Smooth muscle cell (in vitro differentiated cells): ENCODE measurements around the gene CXCL12. TPM values are rescaled to one million over a fixed set of nuclear protein-coding genes. Genes with fewer than 3 reads are reported as not detected.

Experiments
- DNase-seq: peaks from one replicate; lab custom pipeline; 2025; ENCODE audit not compliant: unreplicated experiment; lab: John Stamatoyannopoulos, UW
- H2AFZ ChIP-seq: fragments of 200-600 bp; sonication (generic); 2 replicates; pipeline ENCODE4 v1.6.0; 2016; ENCODE audit warnings: antibody characterized with exemption, low read depth, mild to moderate bottlenecking
- H3F3A ChIP-seq: fragments of 200-600 bp; sonication (generic); 2 replicates; pipeline ENCODE4 v1.6.0; 2017; ENCODE audit warnings: antibody characterized with exemption, low read depth
- H3K27ac ChIP-seq: fragments of 200-600 bp; sonication (generic); 2 replicates; pipeline ENCODE4 v1.5.1; 2016; ENCODE audit warnings: low read depth, mild to moderate bottlenecking
- H3K27me3 ChIP-seq: fragments of 200-600 bp; sonication (generic); 2 replicates; pipeline ENCODE4 v1.6.1; 2016; ENCODE audit warnings: low read depth, mild to moderate bottlenecking
- H3K36me3 ChIP-seq: fragments of 200-600 bp; sonication (generic); 2 replicates; pipeline ENCODE4 v1.5.1; 2016; ENCODE audit warnings: low read depth
- H3K4me1 ChIP-seq: fragments of 200-600 bp; sonication (generic); 2 replicates; pipeline ENCODE4 v1.5.1; 2016; ENCODE audit warnings: low read depth
- H3K4me2 ChIP-seq: fragments of 200-600 bp; sonication (generic); 2 replicates; pipeline ENCODE4 v1.6.0; 2016; ENCODE audit warnings: mild to moderate bottlenecking
- H3K4me3 ChIP-seq: fragments of 200-600 bp; sonication (generic); 2 replicates; pipeline ENCODE4 v1.5.1; 2016; ENCODE audit warnings: mild to moderate bottlenecking
- H3K79me2 ChIP-seq: fragments of 200-600 bp; sonication (generic); 2 replicates; pipeline ENCODE4 v1.6.0; 2016; ENCODE audit warnings: low read depth, mild to moderate bottlenecking
- H3K9ac ChIP-seq: fragments of 200-600 bp; sonication (generic); 2 replicates; pipeline ENCODE4 v1.6.0; 2016; ENCODE audit warnings: low read depth
- H3K9me3 ChIP-seq: fragments of 200-600 bp; sonication (generic); replicated peaks from 2 replicates; pipeline ENCODE4 v1.5.1; 2016; ENCODE audit warnings: low read depth
- H4K20me1 ChIP-seq: fragments of 200-600 bp; sonication (generic); 2 replicates; pipeline ENCODE4 v1.6.0; 2016; ENCODE audit warnings: low read depth
- WGBS: methylation state at CpG from one replicate; pipeline ENCODE4 v1.1.7; 2016; ENCODE audit warnings: low lambda C conversion rate; 5-methylcytosine and 5-hydroxymethylcytosine counted together
- polyA plus RNA-seq: library from polyadenylated mRNA; unstranded; fragments of >200 nt; fragmentation: Nextera tagmentation; extraction: Ambion mirVana; gene quantifications from 2 replicates; pipeline ENCODE4 v1.2.1, GENCODE V29; 2016
- total RNA-seq: library from RNA; depleted of rRNA; stranded (reverse); fragments of >200 nt; gene quantifications from 2 replicates; pipeline ENCODE4 v1.2.3, GENCODE V29; 2014
- TF ChIP-seq, protein P1 (sequence below): fragments of 200-600 bp; sonication (generic); IDR thresholded peaks from 2 replicates; pipeline ENCODE4 v1.5.1; 2017; ENCODE audit warnings: borderline replicate concordance, mild to moderate bottlenecking, antibody characterized with exemption; ENCODE audit not compliant: insufficient read depth, poor library complexity, severe bottlenecking

CXCL12 gene
- total and polyA plus RNA-seq, 2 experiments from 2014 or later, result 10.9 to 52.0 TPM

DNA sequence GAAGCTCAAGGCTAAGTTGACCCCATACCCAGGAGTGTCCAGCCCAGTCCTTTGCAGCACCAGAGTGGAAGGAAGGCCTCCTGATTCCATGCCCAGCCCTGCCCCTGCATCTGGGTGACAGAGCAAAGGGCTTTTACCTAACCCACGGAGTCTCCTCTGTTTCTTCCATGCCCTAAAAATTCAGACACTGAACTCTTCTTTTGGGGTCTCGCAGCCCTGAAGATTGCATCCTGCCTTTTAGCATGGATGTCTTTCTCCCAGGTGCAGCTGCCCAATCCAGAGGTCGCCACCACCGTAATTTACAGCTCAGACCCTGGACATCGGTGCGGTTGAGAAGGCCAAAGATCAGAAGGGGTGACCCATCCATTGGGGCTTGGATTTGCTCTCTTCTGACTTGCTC lies 50.8 kb downstream of the CXCL12 start:
- Histone ChIP-seq H4K20me1 (no peaks in the 10 kb centered on the region), H3K4me2 (peak overlapping the region; percentile 10), H3K36me3 (no peaks in the 10 kb centered on the region), H3K9me3 (no peaks in the 10 kb centered on the region), H2AFZ (no peak overlapping the region), H3K9ac (no peak overlapping the region), H3K4me3 (no peak overlapping the region), H3K4me1 (no peaks in the 10 kb centered on the region), H3K27ac (no peak overlapping the region), H3F3A (no peaks in the 10 kb centered on the region), H3K27me3 (peaks cover 11% of the 10 kb centered on the region), H3K79me2 (no peaks in the 10 kb centered on the region)
- 95% methylated on average over 6 of the region's 6 CpGs for WGBS
- TF ChIP-seq, protein P1, sequence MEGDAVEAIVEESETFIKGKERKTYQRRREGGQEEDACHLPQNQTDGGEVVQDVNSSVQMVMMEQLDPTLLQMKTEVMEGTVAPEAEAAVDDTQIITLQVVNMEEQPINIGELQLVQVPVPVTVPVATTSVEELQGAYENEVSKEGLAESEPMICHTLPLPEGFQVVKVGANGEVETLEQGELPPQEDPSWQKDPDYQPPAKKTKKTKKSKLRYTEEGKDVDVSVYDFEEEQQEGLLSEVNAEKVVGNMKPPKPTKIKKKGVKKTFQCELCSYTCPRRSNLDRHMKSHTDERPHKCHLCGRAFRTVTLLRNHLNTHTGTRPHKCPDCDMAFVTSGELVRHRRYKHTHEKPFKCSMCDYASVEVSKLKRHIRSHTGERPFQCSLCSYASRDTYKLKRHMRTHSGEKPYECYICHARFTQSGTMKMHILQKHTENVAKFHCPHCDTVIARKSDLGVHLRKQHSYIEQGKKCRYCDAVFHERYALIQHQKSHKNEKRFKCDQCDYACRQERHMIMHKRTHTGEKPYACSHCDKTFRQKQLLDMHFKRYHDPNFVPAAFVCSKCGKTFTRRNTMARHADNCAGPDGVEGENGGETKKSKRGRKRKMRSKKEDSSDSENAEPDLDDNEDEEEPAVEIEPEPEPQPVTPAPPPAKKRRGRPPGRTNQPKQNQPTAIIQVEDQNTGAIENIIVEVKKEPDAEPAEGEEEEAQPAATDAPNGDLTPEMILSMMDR, result no peak
- DNase-seq, result no peak

DNA sequence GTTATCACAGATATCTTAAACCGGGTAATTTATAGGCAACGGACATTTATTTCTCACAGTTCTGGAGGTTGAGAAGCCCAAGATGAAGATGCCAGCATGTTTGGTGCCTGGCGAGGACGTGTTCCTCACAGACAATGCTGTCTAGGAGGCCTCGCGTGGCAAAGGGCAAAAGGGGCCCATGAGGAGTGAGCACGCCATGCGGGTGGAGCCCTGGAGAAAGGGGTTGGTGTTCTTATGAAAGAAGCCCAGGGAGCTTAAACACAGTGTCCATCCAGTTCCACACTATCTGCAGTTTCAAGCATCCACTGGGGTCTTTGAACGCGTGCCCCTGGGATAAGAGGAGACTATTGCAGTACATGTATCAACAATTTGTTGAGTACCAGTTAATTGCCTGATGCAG lies 51.4 kb downstream of the CXCL12 start:
- Histone ChIP-seq H2AFZ (no peak overlapping the region), H3K4me1 (no peaks in the 10 kb centered on the region), H4K20me1 (no peaks in the 10 kb centered on the region), H3F3A (no peaks in the 10 kb centered on the region), H3K4me3 (no peak overlapping the region), H3K79me2 (no peaks in the 10 kb centered on the region), H3K9ac (no peak overlapping the region), H3K27me3 (peaks cover 11% of the 10 kb centered on the region), H3K4me2 (no peak overlapping the region), H3K27ac (no peak overlapping the region), H3K36me3 (no peaks in the 10 kb centered on the region), H3K9me3 (no peaks in the 10 kb centered on the region)
- WGBS, result 94% methylated on average over 10 of the region's 10 CpGs
- DNase-seq, result no peak
- TF ChIP-seq, protein P1, result no peak

DNA sequence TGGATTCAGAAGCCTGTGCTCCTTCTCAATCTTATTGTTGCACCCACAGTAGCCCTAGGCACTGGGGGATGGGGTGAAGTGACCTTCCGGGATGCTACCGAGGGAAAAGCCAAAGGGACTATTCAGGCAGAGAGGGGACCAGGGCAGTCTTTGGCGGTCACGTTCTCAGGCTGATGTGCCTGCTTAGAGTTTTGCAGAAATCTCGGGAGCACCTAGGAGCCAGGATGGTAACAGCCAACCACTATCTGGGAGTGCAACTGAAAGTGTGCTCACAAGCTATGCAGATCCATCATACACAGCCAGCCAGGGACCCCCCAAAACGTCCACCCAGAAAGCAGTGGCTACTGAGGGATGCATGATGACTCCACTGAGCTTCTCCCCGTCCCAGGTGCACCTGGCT lies 52.4 kb downstream of the CXCL12 start:
- H2AFZ ChIP-seq, result no peak overlapping the region
- no peaks in the 10 kb centered on the region for H3K36me3 ChIP-seq
- H3K9ac ChIP-seq, result no peak overlapping the region
- H4K20me1 ChIP-seq, result no peaks in the 10 kb centered on the region
- H3K79me2 ChIP-seq, result no peaks in the 10 kb centered on the region
- H3K4me2 ChIP-seq, result no peak overlapping the region
- peaks cover 11% of the 10 kb centered on the region for H3K27me3 ChIP-seq
- no peak for DNase-seq
- no peak overlapping the region for H3K4me3 ChIP-seq
- TF ChIP-seq, protein P1, result no peak
- H3K4me1 ChIP-seq, result no peaks in the 10 kb centered on the region
- 87% methylated on average over 7 of the region's 7 CpGs for WGBS
- no peaks in the 10 kb centered on the region for H3K9me3 ChIP-seq
- no peak overlapping the region for H3K27ac ChIP-seq
- no peaks in the 10 kb centered on the region for H3F3A ChIP-seq

DNA sequence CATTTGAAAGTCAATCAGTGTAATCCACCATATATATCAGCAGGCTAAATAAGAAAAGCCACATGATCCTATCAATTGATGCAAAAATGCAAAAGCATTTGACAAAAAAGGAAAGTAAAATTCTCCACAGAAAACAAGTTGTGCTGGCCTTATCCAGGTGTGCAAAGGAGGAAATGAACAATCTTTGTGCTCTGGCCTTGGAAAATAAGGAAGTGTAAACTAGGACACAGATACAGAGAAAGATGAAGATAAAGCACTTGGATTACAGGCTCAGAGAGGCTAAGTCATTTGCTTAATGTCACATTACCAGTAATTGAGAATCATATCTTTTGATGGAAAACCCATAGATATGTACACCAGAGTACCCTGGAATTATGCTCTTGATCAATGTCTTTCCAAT lies 54.5 kb downstream of the CXCL12 start:
- Histone ChIP-seq H4K20me1 (no peaks in the 10 kb centered on the region), H3F3A (no peaks in the 10 kb centered on the region), H3K9ac (no peak overlapping the region), H3K4me3 (no peak overlapping the region), H3K27me3 (peaks cover 11% of the 10 kb centered on the region), H3K4me2 (no peak overlapping the region), H2AFZ (no peak overlapping the region), H3K9me3 (no peaks in the 10 kb centered on the region), H3K79me2 (no peaks in the 10 kb centered on the region), H3K27ac (no peak overlapping the region), H3K36me3 (no peaks in the 10 kb centered on the region), H3K4me1 (no peaks in the 10 kb centered on the region)
- DNase-seq, result no peak
- TF ChIP-seq, protein P1, result no peak
